Smooth muscle cell (in vitro differentiated cells): ENCODE data around the gene CDK5R2. TPM values are rescaled to one million over a fixed set of nuclear protein-coding genes. Genes with fewer than 3 reads are reported as not detected.

Experiments used
- DNase-seq: peaks from one replicate; lab custom pipeline; 2025; ENCODE audit not compliant: unreplicated experiment; lab: John Stamatoyannopoulos, UW
- H2AFZ ChIP-seq: fragments of 200-600 bp; sonication (generic); 2 replicates; pipeline ENCODE4 v1.6.0; 2016; ENCODE audit warnings: antibody characterized with exemption, low read depth, mild to moderate bottlenecking
- H3F3A ChIP-seq: fragments of 200-600 bp; sonication (generic); 2 replicates; pipeline ENCODE4 v1.6.0; 2017; ENCODE audit warnings: antibody characterized with exemption, low read depth
- H3K27ac ChIP-seq: fragments of 200-600 bp; sonication (generic); 2 replicates; pipeline ENCODE4 v1.5.1; 2016; ENCODE audit warnings: low read depth, mild to moderate bottlenecking
- H3K27me3 ChIP-seq: fragments of 200-600 bp; sonication (generic); 2 replicates; pipeline ENCODE4 v1.6.1; 2016; ENCODE audit warnings: low read depth, mild to moderate bottlenecking
- H3K36me3 ChIP-seq: fragments of 200-600 bp; sonication (generic); 2 replicates; pipeline ENCODE4 v1.5.1; 2016; ENCODE audit warnings: low read depth
- H3K4me1 ChIP-seq: fragments of 200-600 bp; sonication (generic); 2 replicates; pipeline ENCODE4 v1.5.1; 2016; ENCODE audit warnings: low read depth
- H3K4me2 ChIP-seq: fragments of 200-600 bp; sonication (generic); 2 replicates; pipeline ENCODE4 v1.6.0; 2016; ENCODE audit warnings: mild to moderate bottlenecking
- H3K4me3 ChIP-seq: fragments of 200-600 bp; sonication (generic); 2 replicates; pipeline ENCODE4 v1.5.1; 2016; ENCODE audit warnings: mild to moderate bottlenecking
- H3K79me2 ChIP-seq: fragments of 200-600 bp; sonication (generic); 2 replicates; pipeline ENCODE4 v1.6.0; 2016; ENCODE audit warnings: low read depth, mild to moderate bottlenecking
- H3K9ac ChIP-seq: fragments of 200-600 bp; sonication (generic); 2 replicates; pipeline ENCODE4 v1.6.0; 2016; ENCODE audit warnings: low read depth
- H3K9me3 ChIP-seq: fragments of 200-600 bp; sonication (generic); replicated peaks from 2 replicates; pipeline ENCODE4 v1.5.1; 2016; ENCODE audit warnings: low read depth
- H4K20me1 ChIP-seq: fragments of 200-600 bp; sonication (generic); 2 replicates; pipeline ENCODE4 v1.6.0; 2016; ENCODE audit warnings: low read depth
- CTCF ChIP-seq: fragments of 200-600 bp; sonication (generic); IDR thresholded peaks from 2 replicates; pipeline ENCODE4 v1.5.1; 2017; ENCODE audit warnings: borderline replicate concordance, mild to moderate bottlenecking, antibody characterized with exemption; ENCODE audit not compliant: insufficient read depth, poor library complexity, severe bottlenecking
- WGBS: methylation state at CpG from one replicate; pipeline ENCODE4 v1.1.7; 2016; ENCODE audit warnings: low lambda C conversion rate; 5-methylcytosine and 5-hydroxymethylcytosine counted together
- polyA plus RNA-seq: library from polyadenylated mRNA; unstranded; fragments of >200 nt; fragmentation: Nextera tagmentation; extraction: Ambion mirVana; gene quantifications from 2 replicates; pipeline ENCODE4 v1.2.1, GENCODE V29; 2016
- total RNA-seq: library from RNA; depleted of rRNA; stranded (reverse); fragments of >200 nt; gene quantifications from 2 replicates; pipeline ENCODE4 v1.2.3, GENCODE V29; 2014

CDK5R2 gene
- total and polyA plus RNA-seq, 2 experiments from 2014 or later: 0.62 TPM; not detected in 1

GRCh38 chr2:218995972-218996711 lies 36.7 kb downstream of the CDK5R2 start:
- H4K20me1 ChIP-seq: no peaks in the 10 kb centered on the region
- H3F3A ChIP-seq: no peaks in the 10 kb centered on the region
- peak overlapping the region; percentile 34 for H3K4me3 ChIP-seq
- no peak overlapping the region for H3K9ac ChIP-seq
- peak; percentile 71 for DNase-seq
- H3K79me2 ChIP-seq: no peaks in the 10 kb centered on the region
- peaks cover 69% of the 10 kb centered on the region for H3K27me3 ChIP-seq
- H3K36me3 ChIP-seq: no peaks in the 10 kb centered on the region
- peaks cover 22% of the 10 kb centered on the region for H3K4me1 ChIP-seq
- no peaks in the 10 kb centered on the region for H3K9me3 ChIP-seq
- H3K4me2 ChIP-seq: peak overlapping the region; percentile 71
- TF ChIP-seq CTCF: peak; percentile 85
- 3% methylated on average over 32 of the region's 43 CpGs for WGBS
- no peak overlapping the region for H3K27ac ChIP-seq
- H2AFZ ChIP-seq: peak overlapping the region; percentile 2

- no peak for TF ChIP-seq CTCF
- no peak overlapping the region for H3K27ac ChIP-seq
- H3K79me2 ChIP-seq: no peaks in the 10 kb centered on the region
- H3F3A ChIP-seq: no peaks in the 10 kb centered on the region
- no peak overlapping the region for H3K4me2 ChIP-seq
- H3K9ac ChIP-seq: no peak overlapping the region
- 88% methylated on average over 3 of the region's 4 CpGs for WGBS
- no peaks in the 10 kb centered on the region for H4K20me1 ChIP-seq
- peaks cover 69% of the 10 kb centered on the region for H3K27me3 ChIP-seq
- no peaks in the 10 kb centered on the region for H3K36me3 ChIP-seq
- H3K4me3 ChIP-seq: no peak overlapping the region
- no peak for DNase-seq
- H3K9me3 ChIP-seq: no peaks in the 10 kb centered on the region
- no peak overlapping the region for H2AFZ ChIP-seq
- peaks cover 22% of the 10 kb centered on the region for H3K4me1 ChIP-seq
Measured at GRCh38 chr2:218996937-218997336, 37.5 kb downstream of the CDK5R2 start.

GRCh38 chr2:218997731-218998130 lies 38.3 kb downstream of the CDK5R2 start:
- H3K27me3 ChIP-seq: peaks cover 69% of the 10 kb centered on the region
- no peak overlapping the region for H3K4me3 ChIP-seq
- H3K9me3 ChIP-seq: no peaks in the 10 kb centered on the region
- H3F3A ChIP-seq: no peaks in the 10 kb centered on the region
- 59% methylated on average over 2 of the region's 2 CpGs for WGBS
- H2AFZ ChIP-seq: no peak overlapping the region
- no peak overlapping the region for H3K9ac ChIP-seq
- H3K27ac ChIP-seq: no peak overlapping the region
- peaks cover 24% of the 10 kb centered on the region for H3K4me1 ChIP-seq
- H3K79me2 ChIP-seq: no peaks in the 10 kb centered on the region
- H3K4me2 ChIP-seq: no peak overlapping the region
- TF ChIP-seq CTCF: no peak
- no peaks in the 10 kb centered on the region for H3K36me3 ChIP-seq
- no peak for DNase-seq
- H4K20me1 ChIP-seq: no peaks in the 10 kb centered on the region
